ENCODE data around the gene CCDC51.

CCDC51 gene

GRCh38 chr3:48411041-48411588 lies 28.8 kb downstream of the CCDC51 start:
- TF ChIP-seq, protein P1, sequence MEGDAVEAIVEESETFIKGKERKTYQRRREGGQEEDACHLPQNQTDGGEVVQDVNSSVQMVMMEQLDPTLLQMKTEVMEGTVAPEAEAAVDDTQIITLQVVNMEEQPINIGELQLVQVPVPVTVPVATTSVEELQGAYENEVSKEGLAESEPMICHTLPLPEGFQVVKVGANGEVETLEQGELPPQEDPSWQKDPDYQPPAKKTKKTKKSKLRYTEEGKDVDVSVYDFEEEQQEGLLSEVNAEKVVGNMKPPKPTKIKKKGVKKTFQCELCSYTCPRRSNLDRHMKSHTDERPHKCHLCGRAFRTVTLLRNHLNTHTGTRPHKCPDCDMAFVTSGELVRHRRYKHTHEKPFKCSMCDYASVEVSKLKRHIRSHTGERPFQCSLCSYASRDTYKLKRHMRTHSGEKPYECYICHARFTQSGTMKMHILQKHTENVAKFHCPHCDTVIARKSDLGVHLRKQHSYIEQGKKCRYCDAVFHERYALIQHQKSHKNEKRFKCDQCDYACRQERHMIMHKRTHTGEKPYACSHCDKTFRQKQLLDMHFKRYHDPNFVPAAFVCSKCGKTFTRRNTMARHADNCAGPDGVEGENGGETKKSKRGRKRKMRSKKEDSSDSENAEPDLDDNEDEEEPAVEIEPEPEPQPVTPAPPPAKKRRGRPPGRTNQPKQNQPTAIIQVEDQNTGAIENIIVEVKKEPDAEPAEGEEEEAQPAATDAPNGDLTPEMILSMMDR (IDR thresholded peaks at IDR 0.05; ENCODE audit: low read depth, low read length, missing control alignments), result no peak
- no peak for DNase-seq
- in situ Hi-C loops (cut with HindIII; ENCODE audit: low pct_ligation_motif_present, low sequenced_read_pairs), result no loop called here
- no peak overlapping the region for H3K4me3 ChIP-seq (ENCODE audit: low read depth, low read length)
- no peak overlapping the region for H3K27ac ChIP-seq
- no peaks in the 10 kb centered on the region for H3K36me3 ChIP-seq (replicated peaks)
- no peaks in the 10 kb centered on the region for H3K27me3 ChIP-seq (replicated peaks)

GRCh38 chr3:48410205-48411040 lies 29.5 kb downstream of the CCDC51 start:
- no peaks in the 10 kb centered on the region for H3K36me3 ChIP-seq (replicated peaks)
- TF ChIP-seq, protein P1 (IDR thresholded peaks at IDR 0.05; ENCODE audit: low read depth, low read length, missing control alignments), result no peak
- no peak for DNase-seq
- H3K27me3 ChIP-seq (replicated peaks), result no peaks in the 10 kb centered on the region
- in situ Hi-C loops (cut with HindIII; ENCODE audit: low pct_ligation_motif_present, low sequenced_read_pairs), result no loop called here
- no peak overlapping the region for H3K4me3 ChIP-seq (ENCODE audit: low read depth, low read length)
- no peak overlapping the region for H3K27ac ChIP-seq

DNA sequence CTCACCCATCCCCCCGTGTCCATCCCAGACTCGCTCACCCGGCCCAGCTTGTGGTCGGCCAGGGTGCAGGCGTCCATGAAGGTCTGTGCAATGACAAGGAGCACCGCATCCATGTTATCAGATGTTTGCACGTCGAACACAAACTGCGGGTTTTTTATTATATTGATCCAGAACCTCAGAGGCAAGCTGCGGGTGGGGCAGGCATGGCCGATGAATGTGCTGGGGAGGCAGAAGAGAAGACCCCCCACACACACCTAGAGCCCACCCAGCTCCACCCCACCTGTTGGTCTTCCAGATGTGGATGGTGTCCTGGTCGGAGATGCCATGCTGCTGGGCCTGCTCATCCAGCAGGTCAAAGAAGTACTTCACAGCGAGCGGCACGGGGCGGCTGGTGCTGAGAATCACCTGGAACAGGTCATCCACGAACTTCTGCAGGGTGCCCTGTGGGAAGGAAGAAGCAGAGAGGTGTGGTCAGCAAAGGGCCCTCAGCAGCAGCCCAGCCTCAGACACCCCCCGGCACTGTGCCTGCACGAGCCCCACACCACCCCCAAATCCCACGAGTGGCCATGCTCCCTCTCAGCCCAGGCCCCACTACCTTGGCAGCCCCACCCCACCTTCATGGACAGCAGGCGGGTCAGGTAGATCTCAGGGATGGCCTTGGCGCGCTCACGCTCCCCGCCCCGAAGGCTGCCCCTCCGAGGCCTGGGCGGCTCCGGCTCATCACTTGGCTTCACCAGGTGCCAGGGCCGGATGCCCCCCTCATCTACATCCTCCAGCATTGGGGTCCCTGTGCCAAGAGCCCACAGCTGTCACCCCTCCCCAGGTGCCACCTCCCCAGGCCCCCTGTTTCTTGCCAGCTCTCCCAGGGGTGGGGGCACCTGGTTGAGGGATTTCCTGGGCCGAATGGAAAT lies 30.4 kb downstream of the CCDC51 start:
- no peak overlapping the region for H3K4me3 ChIP-seq (ENCODE audit: low read depth, low read length)
- H3K27me3 ChIP-seq (replicated peaks), result no peaks in the 10 kb centered on the region
- in situ Hi-C loops (cut with HindIII; ENCODE audit: low pct_ligation_motif_present, low sequenced_read_pairs), result no loop called here
- no peaks in the 10 kb centered on the region for H3K36me3 ChIP-seq (replicated peaks)
- H3K27ac ChIP-seq, result no peak overlapping the region
- TF ChIP-seq, protein P1 (IDR thresholded peaks at IDR 0.05; ENCODE audit: low read depth, low read length, missing control alignments), result no peak
- no peak for DNase-seq

- Histone ChIP-seq H3K27ac (no peak overlapping the region), H3K36me3 (replicated peaks) (no peaks in the 10 kb centered on the region), H3K27me3 (replicated peaks) (no peaks in the 10 kb centered on the region), H3K4me3 (ENCODE audit: low read depth, low read length) (no peak overlapping the region)
- DNase-seq, result no peak
- TF ChIP-seq, protein P1 (IDR thresholded peaks at IDR 0.05; ENCODE audit: low read depth, low read length, missing control alignments), result peak; percentile 26
- in situ Hi-C loops (cut with HindIII; ENCODE audit: low pct_ligation_motif_present, low sequenced_read_pairs), result no loop called here
These were observed 31.1 kb downstream of the CCDC51 start for GRCh38 chr3:48408823-48409281.

DNA sequence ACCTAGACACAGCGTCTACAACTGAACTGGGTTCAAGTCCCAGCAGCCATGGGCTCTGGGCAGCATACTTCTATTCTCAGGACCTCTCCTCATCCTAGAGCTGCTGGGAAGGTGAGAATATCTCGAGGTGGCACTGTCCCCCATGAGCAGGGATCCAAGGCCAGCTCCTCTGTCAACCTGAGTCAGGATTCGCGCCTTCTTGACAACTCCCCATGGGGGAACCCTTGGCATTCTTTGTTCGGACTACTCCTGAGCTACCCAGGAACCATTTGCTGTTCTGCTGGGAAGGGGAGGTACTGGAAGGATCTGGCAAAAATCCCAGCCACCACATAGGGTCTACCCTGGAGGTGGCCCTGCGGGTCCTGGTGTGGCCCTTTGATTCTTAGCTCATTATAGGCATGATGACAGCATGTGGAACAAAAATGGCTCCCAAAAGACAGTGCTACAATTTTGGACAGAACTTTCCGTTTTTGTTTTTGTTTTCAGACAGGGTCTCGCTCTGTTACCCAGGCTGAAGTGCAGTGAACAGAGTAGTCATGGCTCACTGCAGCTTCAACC lies 32.3 kb downstream of the CCDC51 start:
- TF ChIP-seq, protein P1 (IDR thresholded peaks at IDR 0.05; ENCODE audit: low read depth, low read length, missing control alignments), result no peak
- DNase-seq, result no peak
- H3K4me3 ChIP-seq (ENCODE audit: low read depth, low read length), result no peak overlapping the region
- no peaks in the 10 kb centered on the region for H3K27me3 ChIP-seq (replicated peaks)
- in situ Hi-C loops (cut with HindIII; ENCODE audit: low pct_ligation_motif_present, low sequenced_read_pairs), result no loop called here
- H3K36me3 ChIP-seq (replicated peaks), result no peaks in the 10 kb centered on the region
- H3K27ac ChIP-seq, result no peak overlapping the region

Data from brain microvascular endothelial cell (primary cell).